NCI-H2107 (cell line): ENCODE data around the gene UBL3.
A peak's percentile ranks its signal among the peaks of the same experiment; 100 is the strongest.

Experiments used
- DNase-seq: peaks from one replicate; lab custom pipeline; 2025; lab: John Stamatoyannopoulos, UW

The UBL3 gene

DNA sequence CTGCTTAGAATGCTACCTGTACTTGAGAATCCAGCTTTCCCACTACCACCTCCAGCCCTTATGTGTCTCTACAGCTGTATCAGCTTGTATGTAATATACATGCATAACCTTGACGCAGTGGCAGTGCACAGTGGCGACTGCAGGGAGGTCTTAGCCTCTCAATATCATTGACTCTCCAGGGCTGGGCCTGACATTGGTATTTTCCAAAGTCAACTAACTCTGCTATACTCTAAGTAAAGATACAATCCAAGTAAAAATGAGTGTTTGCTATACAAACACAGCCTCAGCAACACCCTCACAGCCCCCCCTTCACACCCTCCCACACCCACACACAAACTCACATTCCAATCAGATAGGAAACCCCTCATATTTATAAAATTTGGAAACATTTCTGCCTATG, 6.7 kb upstream of the UBL3 start:
- no peak for DNase-seq

DNA sequence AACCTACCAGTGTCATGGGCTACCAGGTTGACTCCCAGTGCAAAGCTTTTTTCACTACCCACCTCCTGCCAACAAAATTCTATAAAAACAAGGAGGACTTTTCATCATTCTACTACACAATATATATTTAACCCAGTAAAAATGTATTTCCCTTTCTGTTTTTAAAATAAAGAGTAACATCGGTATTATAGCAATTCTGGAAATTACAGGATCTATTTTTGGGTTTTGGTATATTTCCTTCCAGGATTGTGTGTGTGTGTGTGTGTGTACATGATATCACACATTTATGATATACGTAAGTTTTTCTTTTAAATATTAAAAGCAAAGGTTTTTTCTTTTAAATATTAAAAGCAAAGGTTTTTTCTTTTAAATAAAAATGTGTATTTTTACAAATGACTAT, 6.0 kb upstream of the UBL3 start:
- no peak for DNase-seq

DNA sequence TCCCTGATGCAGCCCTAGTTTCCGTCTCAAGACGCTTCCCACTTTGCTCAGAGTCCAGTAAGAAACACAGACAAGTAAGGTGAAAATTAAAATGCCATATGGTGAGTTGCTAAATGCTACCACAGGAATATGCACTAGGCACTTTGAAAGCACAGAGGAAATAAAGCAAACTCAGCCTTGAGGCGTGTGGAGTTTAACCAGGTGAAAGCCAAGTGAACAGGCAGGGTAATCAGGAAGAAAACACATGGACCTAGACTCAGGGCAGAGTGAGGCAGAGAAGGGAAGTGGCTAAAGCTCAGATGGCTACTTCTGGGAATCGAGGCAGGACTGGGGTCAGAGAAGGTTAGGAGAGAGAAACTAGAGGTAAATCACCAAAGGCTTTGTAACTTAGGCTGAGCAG, 5.4 kb upstream of the UBL3 start:
- DNase-seq = no peak

DNA sequence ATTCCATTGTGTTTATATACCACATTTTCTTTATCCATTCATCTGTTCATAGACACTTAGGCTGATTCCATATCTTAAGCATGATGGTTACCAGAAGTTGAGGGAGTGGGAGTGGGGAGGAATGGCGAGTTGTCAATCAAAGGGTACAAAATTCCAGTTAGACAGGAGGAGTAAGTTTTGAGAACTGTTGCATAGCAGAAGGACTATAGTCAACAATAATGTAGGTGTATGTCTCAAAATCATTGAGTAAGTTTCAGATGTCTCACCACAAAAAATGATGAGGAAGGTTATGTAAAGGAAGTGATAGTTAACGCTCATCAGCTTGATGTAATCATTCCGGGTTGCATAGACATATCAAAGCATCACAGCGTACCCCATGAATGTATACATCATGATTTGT, 4.6 kb upstream of the UBL3 start:
- DNase-seq = no peak

DNA sequence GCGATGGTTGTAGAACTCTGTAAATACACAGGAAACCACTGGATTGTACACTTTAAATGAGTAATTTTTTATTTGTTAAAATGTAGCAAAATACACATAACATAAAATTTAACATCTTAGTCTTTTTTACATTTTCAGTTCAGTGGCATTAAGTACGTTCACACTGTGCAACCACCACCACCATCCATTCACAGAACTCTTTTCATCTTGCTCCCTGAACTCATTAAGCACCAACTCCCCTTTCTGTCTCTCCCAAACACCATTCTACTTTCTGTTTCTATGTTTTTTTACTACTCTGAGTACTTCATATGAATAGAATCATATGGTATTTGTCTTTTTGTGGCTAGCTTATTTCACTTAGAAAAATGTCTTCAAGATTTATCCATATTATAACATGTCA, 2.7 kb upstream of the UBL3 start:
- DNase-seq = no peak

DNA sequence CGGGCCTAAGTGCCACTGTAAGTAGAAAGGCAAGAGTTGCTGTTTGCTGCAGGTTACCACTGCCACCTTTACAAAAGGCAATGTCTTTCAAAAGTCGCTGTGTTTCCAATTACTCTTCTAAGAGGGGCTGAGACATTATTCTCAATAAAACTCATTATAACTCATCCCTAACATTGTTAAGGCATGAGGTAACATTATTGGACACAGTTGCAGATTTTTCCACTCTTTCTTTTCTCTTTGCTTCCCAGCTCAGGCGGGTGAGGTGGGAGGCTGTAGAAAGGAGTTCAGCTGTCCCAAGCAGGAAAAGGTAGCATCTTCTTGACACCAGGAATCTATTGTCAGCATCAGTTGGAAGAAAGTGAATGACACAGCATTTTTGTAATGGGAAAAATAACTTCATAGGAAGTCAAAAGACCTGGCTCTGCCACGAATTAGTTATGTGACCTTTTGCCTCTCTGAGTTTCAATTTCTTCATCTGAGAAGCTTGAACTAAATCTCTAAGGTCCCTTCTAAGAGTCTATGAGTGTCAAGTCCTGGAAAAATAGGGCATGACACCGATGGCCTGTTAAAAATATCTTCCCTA, 2.1 kb upstream of the UBL3 start:
- no peak for DNase-seq

DNA sequence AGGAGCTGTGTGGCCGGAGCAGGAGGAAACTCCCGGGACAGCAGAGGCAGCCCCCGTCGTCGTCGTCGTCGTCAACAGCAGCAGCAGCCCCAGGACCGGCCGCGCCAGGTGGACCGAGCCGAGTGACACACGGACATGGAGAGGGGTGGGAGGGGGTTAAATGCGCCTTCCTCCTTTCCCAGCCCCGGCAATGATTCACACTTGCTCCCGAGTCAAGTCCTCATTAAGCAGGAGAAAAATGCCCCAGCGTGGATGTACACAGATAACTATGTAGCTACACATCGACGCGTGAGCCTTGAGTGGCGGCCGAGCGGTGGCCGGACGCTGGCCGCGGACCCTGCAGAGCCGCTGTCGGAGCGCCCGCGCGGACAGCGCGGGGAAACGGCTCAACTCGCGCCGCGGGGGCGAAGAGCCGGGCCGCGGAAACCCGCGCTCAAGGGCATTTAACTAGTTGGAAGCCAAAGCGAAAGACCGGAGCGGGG, 645 bp downstream of the UBL3 start:
- DNase-seq = peak; percentile 4

DNA sequence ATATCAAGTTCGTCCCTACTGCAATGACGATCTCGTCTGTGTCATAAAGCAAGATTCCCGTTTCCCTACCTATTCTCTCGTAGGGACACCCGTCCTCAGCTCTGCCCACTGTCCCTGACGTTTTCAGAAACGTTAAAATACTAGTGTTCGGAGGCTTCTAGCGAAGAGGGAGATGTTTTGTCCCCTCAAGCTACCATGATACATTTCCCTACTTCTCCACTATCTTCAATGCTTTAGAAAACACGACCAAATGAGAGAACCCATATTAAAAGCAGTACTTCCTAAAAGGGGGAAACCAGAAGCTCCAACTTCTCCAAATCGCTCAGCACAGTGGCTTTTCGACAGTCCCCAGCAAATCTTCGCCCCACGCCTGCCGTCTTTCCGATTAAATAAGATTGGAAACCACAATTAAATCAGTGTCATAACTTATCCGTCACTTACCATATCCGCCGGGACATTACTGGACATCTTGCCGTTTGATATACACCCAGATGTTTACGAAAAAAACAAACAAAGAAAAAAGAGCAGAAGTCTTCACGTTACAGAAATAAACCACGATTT, 1.3 kb downstream of the UBL3 start:
- DNase-seq = no peak

DNA sequence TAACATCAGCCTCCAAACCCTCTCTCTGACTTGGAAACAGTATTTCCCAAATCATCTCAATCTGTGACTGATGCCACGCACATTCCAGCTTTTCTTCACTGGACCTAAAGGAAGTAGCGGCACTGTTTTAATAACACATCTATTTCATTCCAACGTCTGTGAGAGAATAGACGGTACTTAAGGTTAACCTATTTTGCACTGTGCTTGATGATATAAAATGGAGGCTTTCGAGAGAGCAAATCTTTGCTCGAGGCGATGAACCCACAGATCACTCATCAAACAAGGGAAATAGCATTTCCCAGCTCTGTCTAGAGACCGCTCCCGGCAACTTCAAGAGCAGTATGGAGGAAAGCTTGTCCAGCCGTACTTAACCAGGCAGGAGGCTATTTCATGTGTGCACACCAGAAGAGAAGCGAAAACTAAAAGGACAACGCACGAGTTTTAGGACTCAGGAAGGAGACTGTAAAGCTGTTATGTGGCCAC, 2.9 kb downstream of the UBL3 start:
- DNase-seq = no peak

DNA sequence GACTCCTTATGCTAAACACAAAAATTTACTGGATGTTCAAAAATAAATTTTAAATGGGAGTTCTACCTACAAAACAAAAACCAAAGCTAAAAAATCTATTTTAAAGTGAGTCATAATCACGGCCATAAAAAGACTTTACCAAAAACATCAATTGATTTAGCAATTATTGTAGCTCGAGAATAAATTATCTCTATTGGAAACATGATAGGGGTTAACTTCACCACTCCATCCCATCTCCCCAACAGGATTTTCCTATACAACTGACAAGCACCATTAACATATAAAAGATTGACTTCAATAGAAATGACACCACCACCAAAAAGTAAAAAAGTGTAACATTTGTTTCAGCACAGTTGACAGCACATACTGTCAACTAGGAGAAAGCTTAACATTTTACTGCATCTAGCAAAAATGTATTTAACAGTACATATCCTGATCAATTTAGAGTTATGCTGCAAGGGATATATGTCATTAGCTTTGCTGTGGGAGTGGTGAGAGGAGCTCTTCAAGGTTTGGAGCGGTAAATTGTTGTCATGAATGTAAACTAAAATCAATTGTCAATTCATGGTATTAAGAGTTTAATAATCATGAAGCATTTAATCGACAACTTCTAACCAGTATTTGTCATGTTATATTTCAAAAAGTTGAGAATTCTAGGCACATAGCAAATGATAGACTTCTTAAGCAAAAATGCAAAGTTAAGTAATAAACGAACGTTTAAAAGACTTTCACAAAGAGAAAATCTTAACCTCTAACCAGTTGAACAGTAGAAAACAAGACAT, 3.8 kb downstream of the UBL3 start:
- no peak for DNase-seq

DNA sequence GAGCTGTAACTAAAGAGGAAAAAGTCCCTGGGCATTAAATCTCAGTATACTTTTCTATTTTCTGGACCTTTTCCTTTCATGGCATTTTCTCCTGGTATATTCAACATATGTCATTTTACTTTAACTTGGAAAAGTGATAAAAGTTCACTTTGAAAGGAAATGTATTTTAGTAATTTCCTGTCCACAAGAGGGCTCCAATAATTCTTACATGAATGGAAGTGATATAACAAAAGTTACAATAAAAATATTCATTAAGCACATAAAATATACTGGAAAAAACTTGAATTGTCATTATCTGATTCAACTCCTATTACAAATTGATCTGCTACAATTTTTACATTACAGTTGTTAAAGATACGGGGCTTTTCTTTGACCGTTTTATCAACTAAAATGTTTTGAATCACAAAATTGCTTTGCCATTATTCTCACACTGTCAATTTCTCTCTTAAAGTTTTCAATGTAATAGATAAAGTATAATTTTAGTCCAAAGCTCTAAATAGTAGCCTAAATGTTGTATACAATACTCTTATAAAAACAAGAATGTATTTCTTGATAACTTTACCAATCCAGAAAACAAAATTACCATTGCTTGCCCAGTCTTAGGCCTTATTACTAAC, 4.9 kb downstream of the UBL3 start:
- DNase-seq = no peak

DNA sequence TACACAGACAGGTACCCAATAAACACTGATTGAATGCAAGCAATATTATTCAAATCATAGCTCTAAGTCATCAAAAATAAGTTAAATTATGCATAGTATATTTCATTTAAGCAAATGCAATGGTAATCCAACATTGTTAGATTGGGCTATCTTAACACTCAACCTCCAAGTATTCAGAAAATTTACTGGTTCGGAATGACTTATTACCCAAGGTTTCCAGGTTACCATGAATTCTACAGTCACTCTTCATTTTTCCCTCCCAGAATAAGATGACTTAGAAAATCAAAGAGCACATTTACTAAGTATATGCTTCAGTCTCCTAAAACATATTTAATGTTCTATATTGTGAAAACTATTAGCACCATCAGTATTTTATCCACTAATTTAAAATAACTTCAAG, 6.0 kb downstream of the UBL3 start:
- no peak for DNase-seq

DNA sequence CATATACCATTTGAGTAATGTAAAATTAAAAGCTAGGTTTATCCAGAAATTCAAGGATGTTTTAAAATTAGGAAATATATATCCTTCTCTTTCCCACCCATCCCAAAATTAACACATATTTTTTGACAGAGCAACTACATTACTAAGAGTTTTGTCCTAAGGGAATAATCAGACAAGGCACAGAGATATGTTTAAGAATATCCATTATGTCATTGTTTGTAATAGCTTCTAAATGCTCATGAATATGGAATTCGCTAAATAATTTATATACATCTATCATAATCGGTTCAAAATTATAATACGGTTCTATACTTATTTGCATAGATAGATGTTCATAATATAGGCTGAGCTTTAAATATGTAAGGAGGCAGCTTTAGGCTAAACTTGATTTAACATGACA, 9.8 kb downstream of the UBL3 start:
- DNase-seq = no peak

DNA sequence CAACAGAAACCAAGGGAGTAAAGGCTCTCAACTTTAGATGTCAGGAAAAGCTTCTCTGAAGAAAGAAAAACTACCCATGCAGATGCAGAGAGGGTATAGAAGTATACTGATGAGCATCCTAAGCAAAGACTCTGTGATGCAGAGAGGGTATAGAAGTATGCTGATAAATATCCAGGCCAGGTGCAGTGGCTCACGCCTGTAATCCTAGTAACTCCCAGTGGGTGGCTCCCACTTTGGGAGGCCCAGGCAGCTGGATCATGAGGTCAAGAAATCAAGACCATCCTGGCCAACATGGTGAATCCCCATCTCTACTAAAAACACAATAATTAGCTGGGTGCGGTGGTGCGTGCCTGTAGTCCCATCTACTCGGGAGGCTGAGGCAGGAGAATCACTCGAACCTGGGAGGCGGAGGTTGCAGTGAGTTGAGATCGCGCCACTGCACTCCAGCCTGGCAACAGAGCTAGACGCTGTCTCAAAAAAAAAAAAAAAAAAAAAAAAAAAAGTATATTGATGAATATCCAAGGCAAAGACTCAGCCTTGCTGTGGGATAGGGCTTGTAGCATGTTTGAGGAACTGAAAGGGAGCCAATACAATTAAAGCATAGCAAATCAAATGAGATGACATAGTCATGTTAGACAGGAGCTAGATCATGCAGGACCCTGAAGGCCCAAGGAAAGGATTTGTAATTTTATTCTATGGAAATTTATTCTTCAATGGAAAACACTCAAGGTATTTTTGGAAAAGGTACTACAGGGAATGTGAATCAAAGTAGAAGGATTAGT, 14.9 kb downstream of the UBL3 start:
- DNase-seq = no peak

DNA sequence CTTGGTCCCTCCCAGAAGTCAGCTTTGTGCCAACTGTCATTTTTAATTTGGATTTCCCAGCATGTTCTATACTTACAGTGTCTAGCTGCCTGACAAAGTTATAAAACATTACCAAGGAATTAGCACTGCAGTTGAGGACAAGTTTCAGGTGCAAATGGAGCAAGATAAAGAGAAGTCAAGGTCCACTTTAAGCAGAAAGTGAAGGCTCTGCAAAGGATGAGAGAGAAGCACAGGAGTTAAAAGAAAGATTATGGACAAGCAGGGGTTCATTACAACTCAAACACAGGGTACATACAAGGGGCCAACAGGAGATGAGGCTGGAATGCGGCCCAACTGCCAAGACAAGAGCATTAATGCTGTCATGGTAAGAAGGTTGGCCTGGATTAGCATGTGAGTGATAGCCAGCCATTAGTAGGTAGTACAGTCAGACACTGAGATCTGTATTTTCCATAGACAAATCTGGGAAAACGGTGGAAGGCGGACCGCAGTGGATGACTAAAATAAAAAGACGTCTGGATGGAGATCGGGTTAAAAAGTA, 17.6 kb downstream of the UBL3 start:
- DNase-seq = no peak

DNA sequence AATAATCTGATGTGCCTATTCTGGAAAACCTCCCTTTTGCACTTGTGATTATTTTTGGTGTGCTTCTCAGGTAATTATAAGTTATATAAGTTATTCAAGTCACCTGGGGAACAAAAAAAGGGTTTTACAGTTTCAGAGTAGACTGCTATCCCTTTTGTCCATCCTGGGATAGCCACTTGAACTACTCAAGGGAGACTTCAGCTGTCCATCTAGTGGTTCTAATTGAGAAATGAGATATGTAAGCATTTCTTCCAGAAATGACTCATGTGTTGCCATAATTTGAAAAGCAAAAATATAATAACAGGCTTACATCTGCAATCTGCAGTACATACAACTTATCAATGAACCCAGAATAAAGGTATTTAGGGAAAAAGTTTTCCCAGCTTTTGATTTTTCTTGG, 20.4 kb downstream of the UBL3 start:
- no peak for DNase-seq

DNA sequence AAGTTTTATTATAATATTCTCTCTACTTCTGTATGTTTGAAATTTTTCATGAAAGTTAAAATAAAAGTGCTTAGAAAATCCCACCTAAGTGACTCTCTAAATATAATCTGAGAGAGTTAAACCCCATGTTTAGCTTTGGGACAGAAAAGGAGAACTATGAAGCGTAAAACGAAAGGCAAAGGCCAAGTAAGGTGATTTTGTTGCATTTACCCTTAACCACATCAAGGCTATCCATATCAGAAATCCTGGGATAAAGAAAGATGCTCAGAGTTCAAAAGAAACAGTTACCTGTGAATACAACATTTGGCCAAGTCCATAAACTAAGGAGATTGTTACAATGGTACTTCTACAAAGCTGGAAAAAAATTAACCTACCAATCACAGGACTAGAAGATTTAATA, 31.3 kb downstream of the UBL3 start:
- no peak for DNase-seq

DNA sequence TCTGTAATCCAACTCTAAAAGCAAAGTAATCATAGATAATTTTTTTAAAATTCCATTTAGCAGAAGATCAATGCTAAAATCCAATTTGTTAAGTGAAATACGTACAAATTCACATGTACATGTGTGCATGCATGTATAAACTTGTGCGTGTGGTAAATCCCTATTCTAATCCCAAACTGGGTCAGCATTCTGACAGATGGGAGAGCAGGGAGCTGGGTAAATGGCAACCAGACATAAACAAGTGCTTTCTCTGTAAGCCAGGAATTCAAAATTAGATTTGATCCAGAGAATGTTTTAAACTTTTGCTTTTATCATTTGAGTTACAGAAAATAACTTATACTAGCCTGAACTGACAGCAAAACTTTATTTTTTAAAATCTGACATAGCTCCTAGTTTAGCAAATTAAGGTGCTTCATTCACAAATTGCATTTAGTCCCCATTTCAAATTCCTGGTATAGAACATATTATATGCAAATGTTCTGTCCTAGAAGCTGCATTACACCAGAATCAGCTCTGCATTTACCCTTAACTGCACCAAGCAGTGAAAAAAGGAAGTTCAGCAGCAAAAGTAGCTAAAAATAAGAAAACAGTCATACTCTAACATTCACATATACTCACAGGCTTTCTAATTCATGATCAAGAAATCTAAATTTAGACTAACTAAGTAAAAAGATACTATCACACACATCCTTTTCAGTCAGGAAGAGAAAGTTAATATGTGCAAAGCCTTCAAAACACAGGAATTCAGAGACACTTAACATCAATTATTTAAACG, 32.6 kb downstream of the UBL3 start:
- no peak for DNase-seq

DNA sequence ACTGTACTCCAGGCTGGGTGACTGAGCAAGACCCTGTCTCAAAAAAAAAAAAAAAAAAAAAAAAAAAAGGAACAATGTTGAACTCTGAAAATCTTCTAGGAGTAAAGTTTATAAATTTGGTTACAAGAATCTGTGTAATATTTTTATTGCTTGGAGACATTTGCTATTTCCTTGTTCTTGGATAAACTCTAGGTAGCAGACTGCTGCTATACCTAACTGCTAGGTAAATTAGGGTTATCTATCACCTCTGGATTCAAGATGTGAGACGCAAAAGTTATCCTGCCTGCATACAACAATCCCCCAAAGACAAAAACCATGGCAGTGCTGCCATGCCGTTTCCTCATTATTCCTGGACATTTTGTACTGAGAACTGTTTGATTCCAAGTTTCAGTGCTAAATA, 33.7 kb downstream of the UBL3 start:
- DNase-seq = no peak

DNA sequence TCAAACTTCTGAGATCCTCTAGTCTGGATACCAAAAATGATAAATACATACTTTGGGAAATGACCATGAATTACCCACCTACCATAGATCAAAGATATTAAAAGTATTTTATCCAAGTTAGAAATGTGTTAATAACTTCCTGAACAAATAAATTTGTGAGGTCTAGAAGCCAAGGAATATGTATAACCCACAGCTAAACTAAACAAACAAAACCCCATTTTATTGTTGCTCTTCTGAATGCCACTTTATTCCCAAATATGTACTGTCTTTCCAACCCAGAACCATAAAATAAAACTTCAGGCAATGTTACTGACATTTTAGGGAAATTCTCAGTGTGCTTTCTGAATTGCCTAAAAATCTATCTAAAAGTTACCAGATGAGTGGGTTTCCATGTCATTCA, 35.1 kb downstream of the UBL3 start:
- DNase-seq = no peak

DNA sequence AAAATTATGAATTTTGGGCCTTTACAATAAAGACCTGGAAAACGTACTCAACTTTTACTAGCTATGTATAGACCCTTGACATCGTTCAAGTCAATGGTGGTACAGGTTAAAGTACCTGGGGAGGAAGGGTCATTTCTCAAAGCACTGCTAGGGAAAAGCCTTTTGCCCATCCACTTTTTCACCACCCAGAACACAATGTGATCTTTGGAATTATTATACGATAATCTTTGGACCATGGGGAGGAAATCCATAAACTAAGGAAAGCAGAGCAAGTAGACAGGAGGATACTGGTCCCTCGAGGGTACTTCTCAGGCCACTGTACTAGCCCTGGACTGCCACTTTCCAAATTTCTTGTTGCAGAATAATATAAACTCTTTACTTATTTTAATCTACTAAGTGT, 39.5 kb downstream of the UBL3 start:
- no peak for DNase-seq
